ENCODE results near the gene CUX1.
"Not testable (repeated sequence)": the region's sequence is repeated elsewhere in the genome, so short reads cannot be mapped to it uniquely, and the experiment has no call there.

The CUX1 gene

DNA sequence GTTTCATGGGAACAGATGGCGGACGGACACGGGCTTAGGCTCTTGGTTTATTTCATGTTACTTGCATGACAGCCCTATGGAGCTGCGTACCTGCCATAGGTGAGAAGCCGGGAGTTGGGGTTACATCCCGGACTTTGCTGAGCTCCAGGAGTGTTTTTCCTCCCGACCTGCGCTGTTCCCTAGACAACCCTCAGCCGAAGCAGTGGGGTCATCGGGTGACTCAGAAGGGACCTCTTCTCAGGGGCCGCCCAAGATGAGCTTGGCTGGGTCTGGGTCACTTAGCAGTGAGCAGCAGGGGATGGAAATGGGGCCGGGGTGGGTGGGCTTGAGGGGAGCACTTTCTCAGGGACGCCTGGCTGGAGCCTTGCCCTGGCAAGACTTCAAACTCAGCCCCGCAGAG is 11.9 kb downstream of the CUX1 start:
- no peak for DNase-seq (ENCODE audit: low read depth)
- TF ChIP-seq, protein P1, sequence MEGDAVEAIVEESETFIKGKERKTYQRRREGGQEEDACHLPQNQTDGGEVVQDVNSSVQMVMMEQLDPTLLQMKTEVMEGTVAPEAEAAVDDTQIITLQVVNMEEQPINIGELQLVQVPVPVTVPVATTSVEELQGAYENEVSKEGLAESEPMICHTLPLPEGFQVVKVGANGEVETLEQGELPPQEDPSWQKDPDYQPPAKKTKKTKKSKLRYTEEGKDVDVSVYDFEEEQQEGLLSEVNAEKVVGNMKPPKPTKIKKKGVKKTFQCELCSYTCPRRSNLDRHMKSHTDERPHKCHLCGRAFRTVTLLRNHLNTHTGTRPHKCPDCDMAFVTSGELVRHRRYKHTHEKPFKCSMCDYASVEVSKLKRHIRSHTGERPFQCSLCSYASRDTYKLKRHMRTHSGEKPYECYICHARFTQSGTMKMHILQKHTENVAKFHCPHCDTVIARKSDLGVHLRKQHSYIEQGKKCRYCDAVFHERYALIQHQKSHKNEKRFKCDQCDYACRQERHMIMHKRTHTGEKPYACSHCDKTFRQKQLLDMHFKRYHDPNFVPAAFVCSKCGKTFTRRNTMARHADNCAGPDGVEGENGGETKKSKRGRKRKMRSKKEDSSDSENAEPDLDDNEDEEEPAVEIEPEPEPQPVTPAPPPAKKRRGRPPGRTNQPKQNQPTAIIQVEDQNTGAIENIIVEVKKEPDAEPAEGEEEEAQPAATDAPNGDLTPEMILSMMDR (conservative IDR thresholded peaks at IDR 0.05; ENCODE audit: low read length), result no peak
- no peak overlapping the region for H3K4me3 ChIP-seq (ENCODE audit: low read length)

- TF ChIP-seq, protein P1 (conservative IDR thresholded peaks at IDR 0.05; ENCODE audit: low read length), result no peak
- no peak for DNase-seq (ENCODE audit: low read depth)
- H3K4me3 ChIP-seq (ENCODE audit: low read length), result no peak overlapping the region
Observed at GRCh38 chr7:101829821-101830220, 12.4 kb downstream of the CUX1 start.

GRCh38 chr7:101831396-101831795 is 14.0 kb downstream of the CUX1 start:
- H3K4me3 ChIP-seq (ENCODE audit: low read length); DNase-seq (ENCODE audit: low read depth): not testable (repeated sequence)

GRCh38 chr7:101832205-101832631 is 14.8 kb downstream of the CUX1 start:
- DNase-seq (ENCODE audit: low read depth), result no peak
- no peak overlapping the region for H3K4me3 ChIP-seq (ENCODE audit: low read length)
- TF ChIP-seq, protein P1 (conservative IDR thresholded peaks at IDR 0.05; ENCODE audit: low read length), result no peak

DNA sequence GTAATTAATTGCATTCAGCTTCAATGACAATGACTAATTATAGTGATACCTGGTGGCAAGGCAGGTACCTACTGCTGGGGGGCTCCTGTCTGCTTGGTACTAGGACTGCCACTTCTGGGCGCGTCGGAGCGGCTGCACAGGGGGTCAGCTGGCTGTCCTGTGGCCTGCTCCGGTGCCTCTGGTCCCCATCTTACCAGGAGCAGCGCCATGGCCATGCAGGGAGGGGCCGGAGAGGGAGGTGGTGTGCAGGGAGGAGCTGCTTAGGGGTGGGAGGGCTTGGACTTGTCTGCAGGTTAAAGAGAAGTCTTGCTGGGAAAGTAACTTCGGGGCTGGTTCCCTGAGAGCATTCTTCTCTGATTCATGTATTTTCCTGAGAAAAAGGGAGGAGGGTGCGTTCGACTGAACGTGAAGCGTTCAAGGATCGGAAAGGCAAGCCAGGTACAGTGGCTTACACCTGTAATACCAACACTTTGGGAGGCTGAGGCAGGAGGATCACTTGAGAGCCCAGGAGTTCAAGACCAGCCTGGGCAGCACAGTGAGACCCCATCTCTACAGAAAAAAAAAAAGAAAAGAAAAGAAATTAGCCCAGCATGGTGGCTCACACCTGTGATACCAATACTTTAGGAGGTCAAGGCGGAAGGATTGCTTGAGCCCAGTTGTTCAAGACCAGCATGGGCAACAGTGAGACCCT is 15.4 kb downstream of the CUX1 start:
- no peak for DNase-seq (ENCODE audit: low read depth)
- TF ChIP-seq, protein P1 (conservative IDR thresholded peaks at IDR 0.05; ENCODE audit: low read length), result no peak

GRCh38 chr7:101833799-101834198 is 16.4 kb downstream of the CUX1 start:
- H3K4me3 ChIP-seq (ENCODE audit: low read length), result no peak overlapping the region
- no peak for DNase-seq (ENCODE audit: low read depth)
- TF ChIP-seq, protein P1 (conservative IDR thresholded peaks at IDR 0.05; ENCODE audit: low read length), result no peak

More for the DNA sequence above, 15.4 kb downstream of the CUX1 start:
- no peak overlapping the region for H3K4me3 ChIP-seq (ENCODE audit: low read length)

DNA sequence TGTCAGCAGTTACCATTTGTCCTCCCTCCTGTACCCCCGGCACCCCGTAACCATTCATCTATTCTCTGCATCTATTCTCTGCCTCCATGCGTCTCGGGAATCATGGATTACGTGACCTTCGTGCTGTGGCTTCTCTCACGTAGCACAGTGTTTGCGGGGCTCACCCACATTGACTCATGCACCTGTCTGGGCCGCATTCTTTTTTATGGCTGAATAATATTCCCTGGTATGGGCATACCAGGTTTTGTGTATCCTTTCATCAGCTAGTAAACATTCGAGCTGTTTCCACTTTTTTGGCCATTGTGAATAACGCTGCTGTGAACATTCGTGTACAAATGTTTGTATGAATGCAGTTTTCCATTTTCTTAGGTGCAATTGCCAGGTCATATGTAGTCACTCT is 17.7 kb downstream of the CUX1 start:
- no peak for DNase-seq (ENCODE audit: low read depth)
- H3K4me3 ChIP-seq (ENCODE audit: low read length), result no peak overlapping the region
- TF ChIP-seq, protein P1 (conservative IDR thresholded peaks at IDR 0.05; ENCODE audit: low read length), result no peak

DNA sequence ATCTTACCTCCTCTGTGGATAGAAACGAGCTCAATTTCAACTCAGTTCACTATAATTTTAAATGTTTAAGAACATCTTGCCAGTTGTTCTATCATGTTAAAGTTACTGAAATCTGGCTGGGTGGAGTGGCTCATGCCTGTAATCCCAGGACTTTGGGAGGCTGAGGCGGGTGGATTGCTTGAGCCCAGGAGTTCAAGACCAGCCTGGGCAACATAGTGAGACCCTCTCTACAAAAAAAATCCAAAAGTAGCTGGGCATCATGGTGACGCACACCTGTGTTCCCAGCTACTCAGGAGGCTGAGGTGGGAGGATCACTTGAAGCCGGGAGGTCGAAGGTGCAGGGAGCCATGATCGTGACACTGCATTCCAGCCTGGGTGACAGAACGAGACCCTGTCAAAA is 20.0 kb downstream of the CUX1 start:
- not testable (repeated sequence) for DNase-seq (ENCODE audit: low read depth); H3K4me3 ChIP-seq (ENCODE audit: low read length)

Data from AG10803 (cell line).